Activated T-helper 9 cell treated with anti-CD3 and anti-CD28 coated beads, Interleukin-2, amount 50 U/mL, for 16 hours (primary cell): Measurements from ENCODE around the gene UBE2D4.
"Not testable (repeated sequence)": the region's sequence is repeated elsewhere in the genome, so short reads cannot be mapped to it uniquely, and the experiment has no call there.

Source experiments
- DNase-seq: peaks from one replicate; pipeline ENCODE4 v3.0.0-alpha.2; 2020; ENCODE audit warnings: low read depth

The UBE2D4 gene

GRCh38 chr7:43914795-43915194 lies 11.4 kb upstream of the UBE2D4 start:
- no peak for DNase-seq

GRCh38 chr7:43915907-43916306 lies 10.3 kb upstream of the UBE2D4 start:
- no peak for DNase-seq

- no peak for DNase-seq
Observed at GRCh38 chr7:43921423-43921822, 4.8 kb upstream of the UBE2D4 start.

GRCh38 chr7:43922726-43923125 lies 3.5 kb upstream of the UBE2D4 start:
- no peak for DNase-seq

- DNase-seq, result no peak
Observed at GRCh38 chr7:43926798-43927123, 525 bp downstream of the UBE2D4 start.

- DNase-seq, result no peak
Observed at GRCh38 chr7:43927810-43928209, 1.6 kb downstream of the UBE2D4 start.

GRCh38 chr7:43929529-43930457 lies 3.6 kb downstream of the UBE2D4 start:
- DNase-seq, result no peak

- no peak for DNase-seq
Observed at GRCh38 chr7:43931346-43931745, 5.1 kb downstream of the UBE2D4 start.

GRCh38 chr7:43933902-43934560 lies 7.8 kb downstream of the UBE2D4 start:
- DNase-seq, result no peak

- DNase-seq, result no peak
Observed at GRCh38 chr7:43937444-43937843, 11.2 kb downstream of the UBE2D4 start.

GRCh38 chr7:43938892-43939482 lies 12.8 kb downstream of the UBE2D4 start:
- no peak for DNase-seq

GRCh38 chr7:43942250-43942649 lies 16.0 kb downstream of the UBE2D4 start:
- no peak for DNase-seq

GRCh38 chr7:43942997-43943396 lies 16.8 kb downstream of the UBE2D4 start:
- DNase-seq, result no peak

- no peak for DNase-seq
Observed at GRCh38 chr7:43943417-43944187, 17.4 kb downstream of the UBE2D4 start.

GRCh38 chr7:43944286-43944685 lies 18.1 kb downstream of the UBE2D4 start:
- DNase-seq, result no peak

GRCh38 chr7:43952028-43952427 lies 25.8 kb downstream of the UBE2D4 start:
- no peak for DNase-seq

GRCh38 chr7:43953071-43953470 lies 26.8 kb downstream of the UBE2D4 start:
- DNase-seq, result no peak

GRCh38 chr7:43954524-43955228 lies 28.4 kb downstream of the UBE2D4 start:
- DNase-seq, result no peak

- no peak for DNase-seq
Observed at GRCh38 chr7:43956027-43956426, 29.8 kb downstream of the UBE2D4 start.

GRCh38 chr7:43960933-43961332 lies 34.7 kb downstream of the UBE2D4 start:
- no peak for DNase-seq

GRCh38 chr7:43966392-43966791 lies 40.2 kb downstream of the UBE2D4 start:
- DNase-seq, result not testable (repeated sequence)
